ENCODE results near the gene ANLN.

- TF ChIP-seq REST (IDR thresholded peaks at IDR 0.05; ENCODE audit: insufficient read depth in 1 of 2, low read depth in 2 of 2, low read length in 2 of 2), result no peak
- no peak for TF ChIP-seq SIN3A (IDR thresholded peaks at IDR 0.05; ENCODE audit: borderline replicate concordance, insufficient read depth, low read length)
- TF ChIP-seq POLR2AphosphoS5 (IDR thresholded peaks at IDR 0.05; ENCODE audit: low read depth, low read length), result no peak
- TF ChIP-seq TAF1 (IDR thresholded peaks at IDR 0.05; ENCODE audit: borderline replicate concordance, insufficient read depth, low read length), result no peak
- TF ChIP-seq FOXP2 (optimal IDR thresholded peaks at IDR 0.05; ENCODE audit: borderline replicate concordance, extremely low read depth, extremely low read length, insufficient read depth), result no peak
Measured at GRCh38 chr7:36346260-36346831, 43.3 kb upstream of the ANLN start.
